H1 (cell line): ENCODE results near the gene ZNF300. TPM values are rescaled to one million over a fixed set of nuclear protein-coding genes. Genes with fewer than 3 reads are reported as not detected.
A peak's percentile ranks its signal among the peaks of the same experiment; 100 is the strongest.

Source experiments
- CTCF ChIA-PET: fragments of 300-600 bp; sonication (Branson Sonifier 250); formaldehyde crosslinking; loops from one replicate; lab custom pipeline; 2021; ENCODE audit not compliant: partially characterized antibody; lab: Charles Lee
- POLR2A ChIA-PET: fragments of 300-600 bp; sonication (Branson Sonifier 250); formaldehyde crosslinking; loops from one replicate; lab custom pipeline; 2021; ENCODE audit warnings: inconsistent platforms; ENCODE audit not compliant: partially characterized antibody; lab: Charles Lee
- DNase-seq, 2 experiments: peaks; one replicate each; pipeline versions ENCODE4 v3.0.0 to v3.0.0-alpha.2; 2010 to 2022; ENCODE audit warnings: low spot score in 2 of 2, low read depth in 1 of 2, mixed read lengths in 1 of 2
- FAIRE-seq: peaks from 2 replicates; lab custom pipeline; 2011; peaks lifted over from hg19 to GRCh38; lab: Jason Lieb, UNC
- H2AFZ ChIP-seq: 2 replicates; pipeline ENCODE4 v1.8.1; 2012; ENCODE audit warnings: low read length, inconsistent platforms
- H2AK5ac ChIP-seq: 2 replicates; pipeline ENCODE4 v1.6.1; 2013; ENCODE audit warnings: low read depth, low read length
- H2BK120ac ChIP-seq: replicated peaks from 2 replicates; pipeline ENCODE3; 2013; ENCODE audit warnings: low read depth, low read length, inconsistent platforms
- H2BK12ac ChIP-seq: 2 replicates; pipeline ENCODE4 v1.6.1; 2013; ENCODE audit warnings: low read depth, low read length
- H2BK15ac ChIP-seq: 2 replicates; pipeline ENCODE4 v1.6.1; 2013; ENCODE audit warnings: low read length
- H2BK20ac ChIP-seq: 2 replicates; pipeline ENCODE4 v1.6.1; 2013; ENCODE audit warnings: low read length
- H2BK5ac ChIP-seq: 2 replicates; pipeline ENCODE4 v1.6.1; 2013; ENCODE audit warnings: low read depth, low read length
- H3K14ac ChIP-seq: 2 replicates; pipeline ENCODE4 v1.6.1; 2013; ENCODE audit warnings: inconsistent platforms; ENCODE audit not compliant: insufficient read length
- H3K18ac ChIP-seq: 2 replicates; pipeline ENCODE4 v1.6.1; 2013; ENCODE audit warnings: low read length; ENCODE audit errors: extremely low read depth
- H3K23ac ChIP-seq: 2 replicates; pipeline ENCODE4 v1.6.1; 2013; ENCODE audit warnings: inconsistent platforms; ENCODE audit not compliant: insufficient read length
- H3K23me2 ChIP-seq: 2 replicates; pipeline ENCODE4 v1.6.1; 2013; ENCODE audit warnings: low read depth, low read length
- H3K27ac ChIP-seq: 2 replicates; pipeline ENCODE4 v1.6.1; 2011; ENCODE audit warnings: low read depth, low read length, inconsistent platforms
- H3K27me3 ChIP-seq, 4 experiments: replicated peaks in 1 of 4; 1 replicate in 1 of 4; 2 replicates in 3 of 4; pipeline versions ENCODE4 v1.6.1 to v1.8.1; 2011 to 2013; ENCODE audit warnings: low read length in 3 of 4, mild to moderate bottlenecking in 3 of 4, inconsistent platforms in 2 of 4, mixed read lengths in 2 of 4, moderate library complexity in 1 of 4; ENCODE audit not compliant: control insufficient read depth in 3 of 4, insufficient read depth in 3 of 4; ENCODE audit errors: extremely low read depth in 1 of 4
- H3K36me3 ChIP-seq, 4 experiments: 2 replicates each; pipeline versions ENCODE4 v1.6.1 to v1.8.1; 2011 to 2013; ENCODE audit warnings: mild to moderate bottlenecking in 4 of 4, low read length in 3 of 4, moderate library complexity in 2 of 4, control low read depth in 1 of 4, inconsistent platforms in 1 of 4; ENCODE audit not compliant: insufficient read depth in 4 of 4, control insufficient read depth in 2 of 4
- H3K4ac ChIP-seq: replicated peaks from 2 replicates; pipeline ENCODE3; 2013; ENCODE audit warnings: low read length, low read depth, mixed read lengths, inconsistent platforms; ENCODE audit not compliant: insufficient read length
- H3K4me1 ChIP-seq, 4 experiments: replicated peaks in 1 of 4; 1 replicate in 1 of 4; 2 replicates in 3 of 4; pipeline versions ENCODE4 v1.6.1 to v1.8.1; 2011 to 2013; ENCODE audit warnings: low read length in 3 of 4, inconsistent platforms in 2 of 4, mixed read lengths in 1 of 4; ENCODE audit not compliant: insufficient read depth in 4 of 4, control insufficient read depth in 3 of 4
- H3K4me2 ChIP-seq, 2 experiments: 2 replicates each; pipeline versions ENCODE4 v1.6.1 to v1.8.1; 2011 to 2013; ENCODE audit warnings: low read depth in 2 of 2, low read length in 2 of 2, control low read depth in 1 of 2, inconsistent platforms in 1 of 2, mild to moderate bottlenecking in 1 of 2; ENCODE audit not compliant: insufficient read depth in 1 of 2
- H3K4me3 ChIP-seq, 4 experiments: fragments of 200-600, 300-600 bp in 1 of 4; sonication (generic), shearing (Covaris generic), sonication (Bioruptor Twin) in 1 of 4; 2 replicates each; pipeline versions ENCODE4 v1.5.1 to v1.8.1; 2011 to 2016; ENCODE audit warnings: low read length in 4 of 4, low read depth in 3 of 4, control low read depth in 2 of 4, inconsistent platforms in 2 of 4, mild to moderate bottlenecking in 2 of 4, mixed read lengths in 1 of 4, moderate library complexity in 1 of 4; ENCODE audit not compliant: insufficient read depth in 2 of 4; ENCODE audit errors: extremely low read depth in 1 of 4
- H3K56ac ChIP-seq: replicated peaks from 2 replicates; pipeline ENCODE3; 2013; ENCODE audit warnings: low read depth, mild to moderate bottlenecking, mixed read lengths, low read length, inconsistent platforms; ENCODE audit not compliant: insufficient read length
- H3K79me1 ChIP-seq: 2 replicates; pipeline ENCODE4 v1.6.1; 2013; ENCODE audit warnings: low read depth, low read length, control low read depth
- H3K79me2 ChIP-seq, 2 experiments: 2 replicates each; pipeline versions ENCODE4 v1.6.1 to v1.8.1; 2012 to 2013; ENCODE audit warnings: low read length in 2 of 2, mild to moderate bottlenecking in 2 of 2, inconsistent platforms in 1 of 2; ENCODE audit not compliant: insufficient read depth in 2 of 2, control insufficient read depth in 1 of 2
- H3K9ac ChIP-seq, 4 experiments: replicated peaks in 1 of 4; 1 replicate in 1 of 4; 2 replicates in 3 of 4; pipeline versions ENCODE4 v1.6.1 to v1.8.1; 2011 to 2013; ENCODE audit warnings: low read depth in 3 of 4, low read length in 3 of 4, control low read depth in 2 of 4, mild to moderate bottlenecking in 2 of 4, moderate library complexity in 2 of 4, inconsistent platforms in 1 of 4; ENCODE audit errors: extremely low read depth in 1 of 4
- H3K9me3 ChIP-seq, 2 experiments: 2 replicates each; pipeline versions ENCODE4 v1.6.1 to v1.8.1; 2012 to 2013; ENCODE audit warnings: mild to moderate bottlenecking in 2 of 2, moderate library complexity in 2 of 2, control low read depth in 1 of 2, inconsistent platforms in 1 of 2, low read depth in 1 of 2, low read length in 1 of 2, mixed read lengths in 1 of 2; ENCODE audit not compliant: insufficient read depth in 2 of 2
- H4K20me1 ChIP-seq, 2 experiments: replicated peaks in 1 of 2; 2 replicates each; pipeline versions ENCODE3 to v1.8.1; 2011 to 2013; ENCODE audit warnings: inconsistent platforms in 2 of 2, low read length in 2 of 2, mild to moderate bottlenecking in 1 of 2; ENCODE audit not compliant: insufficient read depth in 2 of 2, control insufficient read depth in 1 of 2
- H4K5ac ChIP-seq: 2 replicates; pipeline ENCODE4 v1.6.1; 2013; ENCODE audit warnings: low read length, low read depth, mixed read lengths, inconsistent platforms; ENCODE audit not compliant: insufficient read length
- H4K8ac ChIP-seq: 2 replicates; pipeline ENCODE4 v1.8.0; 2013; ENCODE audit warnings: mild to moderate bottlenecking, moderate library complexity, low read length, inconsistent platforms; ENCODE audit not compliant: insufficient read depth; ENCODE audit errors: extremely low read depth
- H4K91ac ChIP-seq: replicated peaks from 2 replicates; pipeline ENCODE3; 2013; ENCODE audit warnings: low read length, mixed read lengths, inconsistent platforms; ENCODE audit not compliant: insufficient read length
- BRCA1 ChIP-seq: IDR thresholded peaks from 2 replicates; pipeline ENCODE4 v1.6.1; 2012; ENCODE audit warnings: low read depth, low read length, improper control_type of control experiment
- EP300 ChIP-seq, 2 experiments: IDR thresholded peaks; 1 replicate in 1 of 2; 2 replicates in 1 of 2; pipeline ENCODE4 v1.6.1; 2011 to 2012; ENCODE audit warnings: low read depth in 2 of 2, low read length in 2 of 2, mild to moderate bottlenecking in 2 of 2, borderline replicate concordance in 1 of 2, inconsistent platforms in 1 of 2, moderate library complexity in 1 of 2
- NRF1 ChIP-seq: IDR thresholded peaks from 2 replicates; pipeline ENCODE4 v1.6.1; 2011; ENCODE audit warnings: mild to moderate bottlenecking, low read depth, low read length, improper control_type of control experiment
- SIRT6 ChIP-seq: IDR thresholded peaks from one replicate; pipeline ENCODE4 v1.7.1; 2012; ENCODE audit warnings: low read length, inconsistent platforms
- TAF1 ChIP-seq: IDR thresholded peaks from 2 replicates; pipeline ENCODE4 v1.6.1; 2011; ENCODE audit warnings: mild to moderate bottlenecking, low read depth, low read length
- TEAD4 ChIP-seq: IDR thresholded peaks from 2 replicates; pipeline ENCODE4 v1.6.1; 2012; ENCODE audit warnings: low read depth, low read length, inconsistent platforms, mixed read lengths
- USF2 ChIP-seq: IDR thresholded peaks from 2 replicates; pipeline ENCODE4 v1.6.1; 2011; ENCODE audit warnings: low read length, improper control_type of control experiment
- WGBS, 2 experiments: shearing (Covaris generic) in 1 of 2; methylation state at CpG; one replicate each; pipeline versions ENCODE4 v1.1.6 to v1.1.7; 2013 to 2015; ENCODE audit warnings: low lambda C conversion rate in 2 of 2, mixed read lengths in 2 of 2, inconsistent platforms in 1 of 2, low coverage in 1 of 2, missing lambda C conversion rate in 1 of 2; ENCODE audit not compliant: insufficient replicate concordance in 2 of 2, insufficient coverage in 1 of 2, insufficient read length in 1 of 2; ENCODE audit errors: extremely low coverage in 1 of 2, missing lambda C conversion rate in 1 of 2; 5-methylcytosine and 5-hydroxymethylcytosine counted together
- long read RNA-seq, 2 experiments: library from RNA in 1 of 2; library from capped mRNA in 1 of 2; stranded (forward); transcript quantifications; one replicate each; pipeline ENCODE4 v2.0.0, GENCODE V29; 2021; ENCODE audit warnings: inconsistent platforms in 1 of 2
- polyA minus RNA-seq, 3 experiments: library from RNA; depleted of rRNA, polyadenylated mRNA; stranded (reverse); fragments of >200 nt; gene quantifications; 1 replicate in 2 of 3; 2 replicates in 1 of 3; pipeline ENCODE4 v1.2.3, GENCODE V29; 2011
- polyA plus RNA-seq, 7 experiments: library from polyadenylated mRNA; depleted of rRNA in 3 of 7; stranded (reverse) in 5 of 7; unstranded in 2 of 7; fragments of >200 nt in 5 of 7; fragments of 200-250 nt in 2 of 7; gene quantifications; 1 replicate in 5 of 7; 2 replicates in 1 of 7; 4 replicates in 1 of 7; pipeline versions ENCODE4 v1.2.1 to v1.2.3, GENCODE V29; 2011 to 2013; ENCODE audit warnings: missing spikeins in 2 of 7, mixed read lengths in 2 of 7
- total RNA-seq: library from RNA; stranded (reverse); fragmentation: NEBNext Ultra II Directional; extraction: Animal tissue kit (Norgen Biotek cat#: 25700); gene quantifications from 2 replicates; pipeline ENCODE4 v1.2.1, GENCODE V29; 2021

The ZNF300 gene
- total RNA-seq (15.2 and 15.8 TPM in 2 replicates), polyA plus RNA-seq (2011; rRNA removed) (4.1 and 6.7 TPM in 2 replicates), polyA minus RNA-seq (2011; rRNA and poly(A)+ RNA removed) (7.6 and 10.4 TPM in 2 replicates)
- 8.6 TPM for polyA plus RNA-seq (2011; cell fraction: cytosol; rRNA removed)
- 9.9 TPM for polyA plus RNA-seq (2011; cell fraction: nucleus; rRNA removed)
- polyA plus RNA-seq (2012, experiment 1 of 2): 8.0 to 14.9 TPM (median 10.2 TPM) in 4 replicates
- 1.0 TPM for polyA plus RNA-seq (2012, experiment 2 of 2)
- 13.0 TPM for polyA plus RNA-seq (2013, experiment 1 of 2)
- polyA plus RNA-seq (2013, experiment 2 of 2): 12.4 TPM
- 5.2 TPM for polyA minus RNA-seq (2011; cell fraction: cytosol; rRNA and poly(A)+ RNA removed)
- polyA minus RNA-seq (2011; cell fraction: nucleus; rRNA and poly(A)+ RNA removed): 20.6 TPM
- long read RNA-seq, experiment 1, full-length matches to known transcripts: 3 of 13 reads
- long read RNA-seq, experiment 1, partial matches to known transcripts: 0 of 13 reads
- long read RNA-seq, experiment 1, other reads (novel, unspliced or antisense): 10 of 13 reads
- long read RNA-seq, experiment 2, full-length matches to known transcripts: 7 of 11 reads
- long read RNA-seq, experiment 2, partial matches to known transcripts: 0 of 11 reads
- long read RNA-seq, experiment 2, other reads (novel, unspliced or antisense): 4 of 11 reads

- 23 to 100% methylated on average over 1 to 36 of the region's 36 CpGs for WGBS, 2 experiments
- FAIRE-seq: peak; percentile 63
- POLR2A ChIA-PET: interaction anchor here (0.8 kb wide), 1 partner anchor 126 kb away, joined by 3 read pairs; the partner anchor contains the start of gene SMIM3
- TF ChIP-seq TAF1: peak; percentile 89
- TF ChIP-seq EP300 (IDR thresholded peaks at IDR 0.05; ENCODE audit: borderline replicate concordance in 1 of 2, low read depth in 2 of 2, low read length in 2 of 2): peak in 1 of 2 experiments; percentile 99; a peak in 2 of 3 replicates
- TF ChIP-seq NRF1: no peak
- peak; percentile 11; the same call in 1 of the 2 replicates for TF ChIP-seq BRCA1
- no peak for TF ChIP-seq USF2
- TF ChIP-seq SIRT6: no peak
- no peak for TF ChIP-seq TEAD4
Observed at GRCh38 chr5:150904479-150905311, at the start of gene ZNF300. Gene ZNF300 (minus strand): TSS chr5:150904980. CDS start chr5:150903155, 1,825 bp downstream.

More at GRCh38 chr5:150904479-150905311, at the start of gene ZNF300:
- Histone ChIP-seq H3K4me3 (peak within 1 kb of the TSS; percentile 71 to 91 (median 76)), H3K23ac (no peak within 1 kb of the TSS), H3K23me2 (peaks cover 4% of the 10 kb centered on the region), H3K79me1 (no peaks in the 10 kb centered on the region), H2BK120ac (peak within 1 kb of the TSS; percentile 99), H4K8ac (peak within 1 kb of the TSS; percentile 93; the same call in 1 of the 2 replicates), H3K36me3 (peaks cover 2 to 41% (median 28%) of the 10 kb centered on the region in 4 experiments; a peak in 7 of 8 replicates), H3K4me2 (peak within 1 kb of the TSS; percentile 71 to 72), H3K27me3 (no peaks in the 10 kb centered on the region), H2BK12ac (peak within 1 kb of the TSS; percentile 98; the same call in 1 of the 2 replicates), H3K14ac (peak within 1 kb of the TSS; percentile 27), H2AFZ (peak within 1 kb of the TSS; percentile 100), H4K5ac (peak within 1 kb of the TSS; percentile 96), H3K79me2 (peaks cover 0 to 7% of the 10 kb centered on the region in 2 experiments; a peak in 1 of 4 replicates), H3K4me1 (no peaks in the 10 kb centered on the region), H3K27ac (peak within 1 kb of the TSS; percentile 100), H2BK5ac (peak within 1 kb of the TSS; percentile 100), H3K56ac (peak within 1 kb of the TSS; percentile 75), H2AK5ac (no peak within 1 kb of the TSS), H2BK20ac (peak within 1 kb of the TSS; percentile 44), H3K4ac (peak within 1 kb of the TSS; percentile 63), H4K91ac (peak within 1 kb of the TSS; percentile 84), H4K20me1 (no peaks in the 10 kb centered on the region), H3K9me3 (peaks cover 44% of the 10 kb centered on the region in 2 experiments), H3K9ac (peak within 1 kb of the TSS; percentile 71 to 100 (median 99)), H3K18ac (peak within 1 kb of the TSS; percentile 88), H2BK15ac (no peak within 1 kb of the TSS)
- peak; percentile 84 to 85 for DNase-seq
- CTCF ChIA-PET: no interaction called here
